ENCODE results near the gene CELF6.
"Not testable (repeated sequence)": the region's sequence is repeated elsewhere in the genome, so short reads cannot be mapped to it uniquely, and the experiment has no call there.

Gene CELF6

GRCh38 chr15:72318408-72318942 is 1.5 kb downstream of the CELF6 start:
- DNase-seq (ENCODE audit: low read depth in 2 of 2, low spot score in 1 of 2): no peak

GRCh38 chr15:72315706-72316370 is 4.1 kb downstream of the CELF6 start:
- no peak for DNase-seq (ENCODE audit: low read depth in 2 of 2, low spot score in 1 of 2)

- DNase-seq (ENCODE audit: low read depth in 2 of 2, low spot score in 1 of 2): no peak
These were observed 6.1 kb downstream of the CELF6 start for GRCh38 chr15:72313881-72314280.

- DNase-seq (ENCODE audit: low read depth in 2 of 2, low spot score in 1 of 2): no peak
These were observed 6.5 kb downstream of the CELF6 start for GRCh38 chr15:72313448-72313840.

GRCh38 chr15:72312605-72313447 is 7.1 kb downstream of the CELF6 start:
- DNase-seq (ENCODE audit: low read depth in 2 of 2, low spot score in 1 of 2): peak in 1 of 2 donors; percentile 12

- no peak for DNase-seq (ENCODE audit: low read depth in 2 of 2, low spot score in 1 of 2)
These were observed 12.9 kb downstream of the CELF6 start for GRCh38 chr15:72307026-72307425.

GRCh38 chr15:72306211-72306785 is 13.7 kb downstream of the CELF6 start:
- peak; percentile 1 to 21 for DNase-seq (ENCODE audit: low read depth in 2 of 2, low spot score in 1 of 2)

- DNase-seq (ENCODE audit: low read depth in 2 of 2, low spot score in 1 of 2): no peak
These were observed 15.4 kb downstream of the CELF6 start for GRCh38 chr15:72304596-72304995.

GRCh38 chr15:72302955-72303354 is 17.0 kb downstream of the CELF6 start:
- no peak for DNase-seq (ENCODE audit: low read depth in 2 of 2, low spot score in 1 of 2)

- no peak for DNase-seq (ENCODE audit: low read depth in 2 of 2, low spot score in 1 of 2)
These were observed 30.2 kb downstream of the CELF6 start for GRCh38 chr15:72289597-72290325.

GRCh38 chr15:72288796-72289596 is 31.0 kb downstream of the CELF6 start:
- no peak for DNase-seq (ENCODE audit: low read depth in 2 of 2, low spot score in 1 of 2)

- DNase-seq (ENCODE audit: low read depth in 2 of 2, low spot score in 1 of 2): peak; percentile 9 to 19
These were observed 33.9 kb downstream of the CELF6 start for GRCh38 chr15:72285927-72286516.

- no peak for DNase-seq (ENCODE audit: low read depth in 2 of 2, low spot score in 1 of 2)
These were observed 34.6 kb downstream of the CELF6 start for GRCh38 chr15:72285402-72285801.

GRCh38 chr15:72284781-72285180 is 35.2 kb downstream of the CELF6 start:
- DNase-seq (ENCODE audit: low read depth in 2 of 2, low spot score in 1 of 2): no peak

- no peak for DNase-seq (ENCODE audit: low read depth in 2 of 2, low spot score in 1 of 2)
These were observed 38.2 kb downstream of the CELF6 start for GRCh38 chr15:72281713-72282112.

GRCh38 chr15:72280751-72281150 is 39.2 kb downstream of the CELF6 start:
- DNase-seq (ENCODE audit: low read depth in 2 of 2, low spot score in 1 of 2): no peak

GRCh38 chr15:72278737-72279136 is 41.2 kb downstream of the CELF6 start:
- no peak for DNase-seq (ENCODE audit: low read depth in 2 of 2, low spot score in 1 of 2)

- no peak for DNase-seq (ENCODE audit: low read depth in 2 of 2, low spot score in 1 of 2)
These were observed 43.6 kb downstream of the CELF6 start for GRCh38 chr15:72276326-72276700.

GRCh38 chr15:72275635-72276325 is 44.2 kb downstream of the CELF6 start:
- DNase-seq (ENCODE audit: low read depth in 2 of 2, low spot score in 1 of 2): not testable (repeated sequence)

- no peak for DNase-seq (ENCODE audit: low read depth in 2 of 2, low spot score in 1 of 2)
These were observed 47.0 kb downstream of the CELF6 start for GRCh38 chr15:72272997-72273352.
